ENCODE results near the gene ADAMTSL5. TPM values are rescaled to one million over a fixed set of nuclear protein-coding genes. Genes with fewer than 3 reads are reported as not detected.

The ADAMTSL5 gene
- total and polyA plus RNA-seq, 2 of the 13 experiments (the other 11 are each of a cell fraction or from before 2014, with no cell fraction given), result 0.60 to 2.7 TPM

- TF ChIP-seq ZNF639 (CRISPR knock-in tag; conservative IDR thresholded peaks at IDR 0.05) (no peak), ZNF792 (CRISPR knock-in tag; IDR thresholded peaks at IDR 0.05) (no peak), ZC3H4 (CRISPR knock-in tag; IDR thresholded peaks at IDR 0.05; ENCODE audit: borderline replicate concordance) (no peak), ZFP41 (CRISPR knock-in tag; IDR thresholded peaks at IDR 0.05; ENCODE audit: borderline replicate concordance) (no peak), KDM4B (CRISPR knock-in tag; IDR thresholded peaks at IDR 0.05) (no peak), MAFK (conservative IDR thresholded peaks at IDR 0.05 in 1 of 2, IDR thresholded peaks at IDR 0.05 in 1 of 2; ENCODE audit: low read length in 2 of 2) (no peak), ZNF367 (CRISPR knock-in tag; IDR thresholded peaks at IDR 0.05; ENCODE audit: borderline replicate concordance) (no peak), KDM1A (CRISPR knock-in tag; IDR thresholded peaks at IDR 0.05) (no peak), MXI1 (IDR thresholded peaks at IDR 0.05; ENCODE audit: borderline replicate concordance, low read depth, low read length) (0 out of 3 replicates have a peak, but pooled peaks have one; percentile 29), EED (CRISPR knock-in tag; IDR thresholded peaks at IDR 0.05) (no peak), ZMYM2 (CRISPR knock-in tag; IDR thresholded peaks at IDR 0.05) (no peak), SIN3A (IDR thresholded peaks at IDR 0.05; ENCODE audit: borderline replicate concordance, low read depth, low read length) (no peak), ATF7 (IDR thresholded peaks at IDR 0.05) (no peak), ATF7 (CRISPR knock-in tag; IDR thresholded peaks at IDR 0.05) (no peak), HNRNPLL (IDR thresholded peaks at IDR 0.05; ENCODE audit: low read depth, low read length, poor library complexity, severe bottlenecking) (no peak), ZFP37 (CRISPR knock-in tag; IDR thresholded peaks at IDR 0.05; ENCODE audit: borderline replicate concordance) (no peak), NFYB (CRISPR knock-in tag; IDR thresholded peaks at IDR 0.05) (peak; percentile 59), ZNF570 (CRISPR knock-in tag; IDR thresholded peaks at IDR 0.05; ENCODE audit: borderline replicate concordance) (no peak), HNRNPUL1 (IDR thresholded peaks at IDR 0.05; ENCODE audit: low read depth, low read length) (no peak), MEIS2 (CRISPR knock-in tag; IDR thresholded peaks at IDR 0.05) (no peak), ZNF30 (CRISPR knock-in tag; IDR thresholded peaks at IDR 0.05) (peak; percentile 72; the same call in 1 of the 2 replicates), RCOR2 (CRISPR knock-in tag; IDR thresholded peaks at IDR 0.05) (no peak), PHF20 (CRISPR knock-in tag; IDR thresholded peaks at IDR 0.05) (no peak), ISL2 (CRISPR knock-in tag; IDR thresholded peaks at IDR 0.05) (0 out of 2 replicates have a peak, but pooled peaks have one; percentile 38), ZBTB21 (CRISPR knock-in tag; IDR thresholded peaks at IDR 0.05) (no peak), ZNF224 (CRISPR knock-in tag; IDR thresholded peaks at IDR 0.05) (no peak), MTF1 (CRISPR knock-in tag; IDR thresholded peaks at IDR 0.05) (no peak), ZNF704 (CRISPR knock-in tag; IDR thresholded peaks at IDR 0.05; ENCODE audit: borderline replicate concordance) (no peak), ZBTB7A (CRISPR knock-in tag; IDR thresholded peaks at IDR 0.05) (peak; percentile 89)
- TF ChIP-seq, protein P1, sequence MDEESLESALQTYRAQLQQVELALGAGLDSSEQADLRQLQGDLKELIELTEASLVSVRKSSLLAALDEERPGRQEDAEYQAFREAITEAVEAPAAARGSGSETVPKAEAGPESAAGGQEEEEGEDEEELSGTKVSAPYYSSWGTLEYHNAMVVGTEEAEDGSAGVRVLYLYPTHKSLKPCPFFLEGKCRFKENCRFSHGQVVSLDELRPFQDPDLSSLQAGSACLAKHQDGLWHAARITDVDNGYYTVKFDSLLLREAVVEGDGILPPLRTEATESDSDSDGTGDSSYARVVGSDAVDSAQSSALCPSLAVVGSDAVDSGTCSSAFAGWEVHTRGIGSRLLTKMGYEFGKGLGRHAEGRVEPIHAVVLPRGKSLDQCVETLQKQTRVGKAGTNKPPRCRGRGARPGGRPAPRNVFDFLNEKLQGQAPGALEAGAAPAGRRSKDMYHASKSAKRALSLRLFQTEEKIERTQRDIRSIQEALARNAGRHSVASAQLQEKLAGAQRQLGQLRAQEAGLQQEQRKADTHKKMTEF (CRISPR knock-in tag; IDR thresholded peaks at IDR 0.05), result peak; percentile 36; the same call in 1 of the 2 replicates
These were observed 9.5 kb downstream of the ADAMTSL5 start (continued) for GRCh38 chr19:1503089-1503924.

Measured in HepG2 (cell line).